ENCODE results near the gene TYK2. TPM values are rescaled to one million over a fixed set of nuclear protein-coding genes. Genes with fewer than 3 reads are reported as not detected.
A peak's percentile ranks its signal among the peaks of the same experiment; 100 is the strongest.
"Not testable (repeated sequence)": the region's sequence is repeated elsewhere in the genome, so short reads cannot be mapped to it uniquely, and the experiment has no call there.

TYK2 gene
- total RNA-seq, 1 donor from 2014 or later, result 147 TPM

DNA sequence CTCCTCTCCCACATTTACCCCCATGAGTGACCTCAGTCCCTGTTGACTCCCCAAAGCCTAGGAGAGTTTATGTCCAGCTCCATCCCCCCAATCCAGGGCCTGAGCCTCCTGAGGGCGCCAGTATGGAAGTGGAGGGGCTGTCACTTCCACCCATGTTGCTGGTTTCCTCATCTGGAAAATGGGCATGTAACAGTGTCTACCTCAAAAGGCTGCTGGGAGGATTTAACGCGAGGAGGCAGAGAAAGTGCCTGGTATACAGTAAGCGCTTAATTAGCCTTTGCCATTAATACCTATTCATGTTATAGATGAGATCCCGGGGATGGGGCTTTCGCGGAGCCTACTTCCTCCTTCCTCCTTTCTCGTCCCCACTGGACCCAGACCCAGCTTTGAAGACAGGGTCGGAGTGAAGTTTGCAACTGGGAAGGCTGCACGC, 476 bp downstream of the TYK2 start:
- H3K27me3 Mint-ChIP-seq, result no peaks in the 10 kb centered on the region
- H3K9me3 Mint-ChIP-seq (ENCODE audit: low read depth), result no peaks in the 10 kb centered on the region
- no peak for DNase-seq (ENCODE audit: low spot score, unreplicated experiment)
- peaks cover 7% of the 10 kb centered on the region for H3K4me1 Mint-ChIP-seq (ENCODE audit: low read depth)
- H3K27ac Mint-ChIP-seq, result peak overlapping the region; percentile 98
- TF ChIP-seq, protein P1, sequence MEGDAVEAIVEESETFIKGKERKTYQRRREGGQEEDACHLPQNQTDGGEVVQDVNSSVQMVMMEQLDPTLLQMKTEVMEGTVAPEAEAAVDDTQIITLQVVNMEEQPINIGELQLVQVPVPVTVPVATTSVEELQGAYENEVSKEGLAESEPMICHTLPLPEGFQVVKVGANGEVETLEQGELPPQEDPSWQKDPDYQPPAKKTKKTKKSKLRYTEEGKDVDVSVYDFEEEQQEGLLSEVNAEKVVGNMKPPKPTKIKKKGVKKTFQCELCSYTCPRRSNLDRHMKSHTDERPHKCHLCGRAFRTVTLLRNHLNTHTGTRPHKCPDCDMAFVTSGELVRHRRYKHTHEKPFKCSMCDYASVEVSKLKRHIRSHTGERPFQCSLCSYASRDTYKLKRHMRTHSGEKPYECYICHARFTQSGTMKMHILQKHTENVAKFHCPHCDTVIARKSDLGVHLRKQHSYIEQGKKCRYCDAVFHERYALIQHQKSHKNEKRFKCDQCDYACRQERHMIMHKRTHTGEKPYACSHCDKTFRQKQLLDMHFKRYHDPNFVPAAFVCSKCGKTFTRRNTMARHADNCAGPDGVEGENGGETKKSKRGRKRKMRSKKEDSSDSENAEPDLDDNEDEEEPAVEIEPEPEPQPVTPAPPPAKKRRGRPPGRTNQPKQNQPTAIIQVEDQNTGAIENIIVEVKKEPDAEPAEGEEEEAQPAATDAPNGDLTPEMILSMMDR (IDR thresholded peaks at IDR 0.05; ENCODE audit: unreplicated experiment), result no peak
- H3K36me3 Mint-ChIP-seq (ENCODE audit: insufficient read depth), result peaks cover 7% of the 10 kb centered on the region
- H3K4me3 Mint-ChIP-seq (ENCODE audit: low read depth), result peak overlapping the region; percentile 91

DNA sequence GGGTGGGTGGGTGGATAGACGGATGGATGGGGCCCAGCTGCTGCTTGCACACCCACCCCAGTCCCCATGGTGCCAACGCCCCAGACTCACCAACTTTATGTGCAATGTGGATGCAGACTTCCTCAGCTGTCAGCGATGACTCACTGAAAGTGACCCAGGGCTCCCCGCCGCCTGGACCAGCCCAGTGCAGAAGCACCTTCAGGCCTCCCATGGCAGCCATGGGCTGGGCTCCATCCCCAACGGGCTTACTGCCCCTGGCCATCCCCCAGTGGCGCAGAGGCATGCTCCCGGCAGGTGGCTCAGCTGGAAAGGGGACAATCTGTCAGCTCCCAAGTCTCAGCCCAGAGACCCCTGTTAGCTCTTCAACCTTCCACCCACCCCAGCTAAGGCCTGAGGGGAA, 2.2 kb downstream of the TYK2 start:
- Mint-ChIP-seq H3K9me3 (ENCODE audit: low read depth) (no peaks in the 10 kb centered on the region), H3K27ac (no peak overlapping the region), H3K4me1 (ENCODE audit: low read depth) (peaks cover 7% of the 10 kb centered on the region), H3K36me3 (ENCODE audit: insufficient read depth) (peaks cover 9% of the 10 kb centered on the region), H3K27me3 (no peaks in the 10 kb centered on the region), H3K4me3 (ENCODE audit: low read depth) (no peak overlapping the region)
- DNase-seq (ENCODE audit: low spot score, unreplicated experiment), result no peak
- TF ChIP-seq, protein P1 (IDR thresholded peaks at IDR 0.05; ENCODE audit: unreplicated experiment), result no peak

DNA sequence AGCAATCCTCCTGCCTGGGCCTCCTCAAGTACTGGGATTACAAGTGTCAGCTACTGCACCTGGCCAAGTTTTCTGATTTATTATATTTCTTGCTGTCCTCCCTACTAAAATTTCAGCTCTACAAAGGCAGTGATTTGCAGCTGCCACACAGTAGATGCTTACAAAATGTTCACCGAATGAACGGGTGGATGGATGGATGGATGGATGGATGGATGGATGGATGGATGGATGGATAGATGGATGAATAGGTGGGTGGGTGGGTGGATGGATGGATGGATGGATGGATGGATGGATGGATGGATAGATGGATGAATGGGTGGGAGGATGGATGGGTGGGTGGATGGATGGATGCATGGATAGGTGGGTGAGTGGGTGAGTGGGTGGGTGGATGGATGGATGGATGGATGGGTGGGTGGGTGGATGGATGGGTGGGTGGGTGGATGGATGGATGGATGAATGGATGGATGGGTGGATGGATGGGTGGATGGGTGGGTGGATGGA, 3.2 kb downstream of the TYK2 start:
- H3K27me3 Mint-ChIP-seq; DNase-seq (ENCODE audit: low spot score, unreplicated experiment); H3K27ac Mint-ChIP-seq; H3K4me3 Mint-ChIP-seq (ENCODE audit: low read depth); H3K9me3 Mint-ChIP-seq (ENCODE audit: low read depth); H3K4me1 Mint-ChIP-seq (ENCODE audit: low read depth); H3K36me3 Mint-ChIP-seq (ENCODE audit: insufficient read depth): not testable (repeated sequence)

DNA sequence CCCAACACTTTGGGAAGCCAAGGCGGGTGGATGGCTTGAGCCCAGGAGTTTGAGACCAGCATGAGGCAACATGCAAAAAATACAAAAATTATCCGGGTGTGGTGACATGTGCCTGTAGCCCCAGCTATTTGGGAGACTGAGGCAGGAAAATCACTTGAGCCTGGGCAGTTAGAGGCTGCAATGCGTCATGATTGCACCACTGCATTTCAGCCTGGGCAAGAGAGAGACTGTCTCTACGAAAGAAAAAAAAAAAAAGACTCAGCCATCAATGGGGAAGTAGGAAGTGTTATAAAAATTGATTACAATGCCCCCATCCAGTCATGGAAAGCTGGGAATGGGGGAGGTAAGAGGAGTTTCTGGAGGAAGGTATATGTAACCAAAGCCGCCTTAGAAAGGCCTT, 5.4 kb downstream of the TYK2 start:
- H3K36me3 Mint-ChIP-seq (ENCODE audit: insufficient read depth), result peaks cover 9% of the 10 kb centered on the region
- no peaks in the 10 kb centered on the region for H3K27me3 Mint-ChIP-seq
- H3K27ac Mint-ChIP-seq, result no peak overlapping the region
- H3K9me3 Mint-ChIP-seq (ENCODE audit: low read depth), result no peaks in the 10 kb centered on the region
- TF ChIP-seq, protein P1 (IDR thresholded peaks at IDR 0.05; ENCODE audit: unreplicated experiment), result no peak
- peaks cover 3% of the 10 kb centered on the region for H3K4me1 Mint-ChIP-seq (ENCODE audit: low read depth)
- DNase-seq (ENCODE audit: low spot score, unreplicated experiment), result no peak
- H3K4me3 Mint-ChIP-seq (ENCODE audit: low read depth), result no peak overlapping the region

DNA sequence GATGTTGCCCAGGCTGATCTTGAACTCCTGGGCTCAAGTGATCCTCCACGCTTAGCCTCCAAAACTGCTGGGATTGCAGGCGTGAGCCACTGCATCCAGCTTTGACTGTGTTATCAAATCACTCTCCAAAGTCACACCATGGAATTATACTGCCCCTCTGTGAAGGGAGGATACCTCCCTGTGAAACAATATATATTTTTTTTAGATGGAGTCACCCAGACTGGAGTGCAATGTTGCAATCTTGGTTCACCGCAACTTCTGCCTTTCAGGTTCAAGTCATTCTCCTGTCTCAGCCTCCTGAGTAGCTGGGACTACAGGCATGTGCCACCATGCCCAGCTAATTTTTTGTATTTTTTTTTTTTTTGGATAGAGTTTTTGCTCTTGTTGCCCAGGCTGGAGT, 7.7 kb downstream of the TYK2 start:
- H3K4me3 Mint-ChIP-seq (ENCODE audit: low read depth), result no peak overlapping the region
- TF ChIP-seq, protein P1 (IDR thresholded peaks at IDR 0.05; ENCODE audit: unreplicated experiment), result no peak
- H3K27me3 Mint-ChIP-seq, result no peaks in the 10 kb centered on the region

DNA sequence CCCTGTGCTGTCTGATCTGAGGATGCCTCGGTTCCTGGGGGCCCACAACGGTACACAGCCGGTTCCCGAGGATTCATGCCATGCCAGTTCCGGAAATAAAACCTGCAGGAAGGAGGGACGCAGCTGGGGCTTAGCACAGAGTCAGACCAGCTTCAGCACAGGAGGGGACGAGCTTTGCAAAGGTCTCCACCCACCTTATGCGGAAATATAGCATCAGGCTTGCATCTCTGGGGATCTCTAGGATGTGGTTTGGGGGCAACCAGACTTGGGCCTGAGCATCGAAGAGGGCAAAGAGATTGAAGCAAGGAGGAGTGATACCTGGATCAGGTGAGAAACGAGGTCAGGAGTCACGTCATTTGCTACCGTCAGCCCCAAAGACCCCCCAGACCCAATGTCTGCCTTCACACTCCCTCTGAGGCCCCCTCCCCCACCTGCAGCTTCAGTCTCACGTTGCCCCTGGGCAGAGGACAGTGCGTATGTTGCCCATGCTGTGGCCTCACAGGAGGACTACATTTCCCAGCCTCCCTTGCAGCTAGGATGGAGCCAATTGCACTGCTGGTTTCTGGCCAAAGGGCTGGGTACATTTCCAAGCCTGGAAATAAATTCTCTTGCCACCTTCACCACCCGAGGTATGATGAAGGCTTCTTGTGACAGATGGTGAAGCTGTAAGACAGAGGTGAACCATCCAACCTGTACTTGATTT, 12.1 kb downstream of the TYK2 start:
- no peak overlapping the region for H3K27ac Mint-ChIP-seq
- no peak overlapping the region for H3K4me3 Mint-ChIP-seq (ENCODE audit: low read depth)
- no peaks in the 10 kb centered on the region for H3K4me1 Mint-ChIP-seq (ENCODE audit: low read depth)
- TF ChIP-seq, protein P1 (IDR thresholded peaks at IDR 0.05; ENCODE audit: unreplicated experiment), result no peak
- no peaks in the 10 kb centered on the region for H3K9me3 Mint-ChIP-seq (ENCODE audit: low read depth)
- peaks cover 14% of the 10 kb centered on the region for H3K36me3 Mint-ChIP-seq (ENCODE audit: insufficient read depth)
- no peak for DNase-seq (ENCODE audit: low spot score, unreplicated experiment)
- H3K27me3 Mint-ChIP-seq, result no peaks in the 10 kb centered on the region

More for the DNA sequence above, 7.7 kb downstream of the TYK2 start:
- H3K36me3 Mint-ChIP-seq (ENCODE audit: insufficient read depth), result peaks cover 14% of the 10 kb centered on the region
- no peaks in the 10 kb centered on the region for H3K4me1 Mint-ChIP-seq (ENCODE audit: low read depth)
- no peak for DNase-seq (ENCODE audit: low spot score, unreplicated experiment)
- no peaks in the 10 kb centered on the region for H3K9me3 Mint-ChIP-seq (ENCODE audit: low read depth)
- no peak overlapping the region for H3K27ac Mint-ChIP-seq

DNA sequence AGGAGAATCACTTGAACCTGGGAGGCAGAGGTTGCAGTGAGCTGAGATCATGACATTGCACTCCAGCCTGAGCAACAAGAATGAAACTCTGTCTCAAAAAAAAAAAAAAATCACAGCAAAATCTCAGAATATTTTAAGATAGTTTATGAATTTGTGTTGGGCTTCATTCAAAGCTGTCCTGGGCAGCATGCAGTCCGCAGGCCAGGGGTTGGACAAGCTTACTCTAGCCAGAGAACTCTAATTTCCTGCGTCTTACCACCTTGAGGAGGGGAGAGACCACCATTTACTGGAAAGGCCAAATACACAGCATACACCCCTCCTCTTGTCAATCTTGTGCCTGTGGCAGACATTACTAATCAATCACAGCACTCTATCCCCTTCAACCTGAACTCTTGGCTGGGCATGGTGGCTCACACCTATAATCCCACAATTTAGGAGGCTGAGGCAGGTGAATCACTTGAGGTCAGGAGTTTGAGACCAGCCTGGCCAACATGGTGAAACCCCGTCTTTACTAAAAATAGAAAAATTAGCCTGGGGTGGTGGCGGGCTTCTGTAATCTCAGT, 13.3 kb downstream of the TYK2 start:
- H3K27me3 Mint-ChIP-seq; H3K9me3 Mint-ChIP-seq (ENCODE audit: low read depth); H3K27ac Mint-ChIP-seq; H3K4me3 Mint-ChIP-seq (ENCODE audit: low read depth); H3K4me1 Mint-ChIP-seq (ENCODE audit: low read depth); DNase-seq (ENCODE audit: low spot score, unreplicated experiment): not testable (repeated sequence)
- H3K36me3 Mint-ChIP-seq (ENCODE audit: insufficient read depth), result peaks cover 14% of the 10 kb centered on the region
